CD4-positive, alpha-beta memory T cell (primary cell): ENCODE results near the gene NSMF. TPM values are rescaled to one million over a fixed set of nuclear protein-coding genes. Genes with fewer than 3 reads are reported as not detected.

ENCODE experiments used
- CTCF ChIA-PET: fragments of 350-600 bp; sonication (Branson Sonifier 250); formaldehyde crosslinking; loops from one replicate; lab custom pipeline; 2021; ENCODE audit warnings: inconsistent platforms; ENCODE audit not compliant: partially characterized antibody; lab: Charles Lee
- POLR2A ChIA-PET: fragments of 350-600 bp; sonication (Branson Sonifier 250); formaldehyde crosslinking; loops from one replicate; lab custom pipeline; 2021; ENCODE audit not compliant: partially characterized antibody; lab: Charles Lee
- DNase-seq, 5 donors: peaks; one replicate each; pipeline versions ENCODE4 v3.0.0 to v3.0.0-alpha.2; 2020 to 2022; ENCODE audit warnings: mixed read lengths in 1 of 5
- H3K27ac ChIP-seq: one replicate; pipeline ENCODE4 v1.7.0; 2013; ENCODE audit warnings: low read depth, low read length
- H3K27me3 ChIP-seq: 2 replicates; pipeline ENCODE4 v1.7.0; 2013; ENCODE audit warnings: mild to moderate bottlenecking, low read length, moderate library complexity; ENCODE audit not compliant: insufficient read depth
- H3K36me3 ChIP-seq: 2 replicates; pipeline ENCODE4 v1.7.0; 2013; ENCODE audit warnings: mild to moderate bottlenecking, low read length, moderate library complexity; ENCODE audit not compliant: insufficient read depth
- H3K4me1 ChIP-seq: 2 replicates; pipeline ENCODE4 v1.7.0; 2013; ENCODE audit warnings: mild to moderate bottlenecking, low read length, moderate library complexity; ENCODE audit not compliant: insufficient read depth
- H3K4me3 ChIP-seq, 2 donors: one replicate each; pipeline ENCODE4 v1.7.0; 2013; ENCODE audit warnings: low read length in 2 of 2, mild to moderate bottlenecking in 1 of 2
- H3K9me3 ChIP-seq, 2 donors: one replicate each; pipeline ENCODE4 v1.7.0; 2013; ENCODE audit warnings: low read length in 2 of 2, control low read depth in 1 of 2; ENCODE audit not compliant: control insufficient read depth in 1 of 2
- H3K27ac Mint-ChIP-seq, 7 donors: one replicate each; pipeline ENCODE4 v1.8.0; 2020 to 2021; ENCODE audit warnings: mixed read lengths in 7 of 7, mild to moderate bottlenecking in 6 of 7, inconsistent platforms in 3 of 7, moderate library complexity in 3 of 7
- H3K27me3 Mint-ChIP-seq, 2 donors: one replicate each; pipeline ENCODE4 v1.8.0; 2020 to 2021; ENCODE audit warnings: mixed read lengths in 2 of 2
- H3K36me3 Mint-ChIP-seq, 2 donors: one replicate each; pipeline ENCODE4 v1.8.0; 2020 to 2021; ENCODE audit warnings: mixed read lengths in 2 of 2, inconsistent platforms in 1 of 2, mild to moderate bottlenecking in 1 of 2
- H3K4me1 Mint-ChIP-seq, 4 donors: one replicate each; pipeline ENCODE4 v1.8.0; 2020 to 2021; ENCODE audit warnings: mixed read lengths in 4 of 4, mild to moderate bottlenecking in 1 of 4
- H3K4me3 Mint-ChIP-seq, 8 donors: one replicate each; pipeline ENCODE4 v1.8.0; 2020 to 2021; ENCODE audit warnings: mixed read lengths in 8 of 8, mild to moderate bottlenecking in 7 of 8, moderate library complexity in 6 of 8, inconsistent platforms in 3 of 8
- H3K9me3 Mint-ChIP-seq, 8 donors: one replicate each; pipeline ENCODE4 v1.8.0; 2020 to 2021; ENCODE audit warnings: mixed read lengths in 8 of 8, mild to moderate bottlenecking in 5 of 8, inconsistent platforms in 3 of 8, moderate library complexity in 1 of 8
- intact Hi-C: fragments of 100-400 bp; cut with micrococcal nuclease; formaldehyde crosslinking; loops from one replicate; pipeline ENCODE4 v1.15.1; 2023
- polyA plus RNA-seq, 2 donors: library from polyadenylated mRNA; unstranded; fragments of 300-500 nt; fragmentation: Illumina TruSeq; gene quantifications; one replicate each; pipeline ENCODE4 v1.2.3, GENCODE V29; 2021
- total RNA-seq, 2 experiments: library from RNA; stranded (reverse); gene quantifications; one replicate each; pipeline ENCODE4 v1.2.3, GENCODE V29; 2021

NSMF gene
- total and polyA plus RNA-seq, 4 experiments from 2014 or later, result 3.8 to 20.9 (median 14.4) TPM

DNA sequence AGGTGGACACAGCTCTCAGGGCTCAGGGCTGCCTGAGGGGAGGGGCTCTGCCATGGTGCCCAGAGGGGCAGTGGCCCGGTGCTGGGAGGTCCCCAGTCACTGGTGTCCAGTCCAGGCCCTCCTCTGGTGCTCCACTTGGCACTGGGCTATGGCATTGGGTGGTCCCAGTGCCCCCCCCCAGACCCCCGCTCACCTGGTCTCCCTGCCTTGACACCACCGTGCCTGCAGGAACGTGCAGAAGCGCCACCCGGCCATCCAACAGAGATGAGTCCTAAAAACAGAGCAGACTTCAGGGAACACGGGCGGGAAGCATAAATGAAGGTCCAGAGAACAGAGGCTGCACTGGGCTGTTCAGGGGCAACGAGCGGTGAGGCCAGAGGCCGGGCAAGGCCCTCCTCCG, 42.3 kb upstream of the NSMF start:
- H3K9me3 Mint-ChIP-seq, result peaks cover 0 to 10% (median 0%) of the 10 kb centered on the region in 8 donors
- intact Hi-C loops, result no loop called here

DNA sequence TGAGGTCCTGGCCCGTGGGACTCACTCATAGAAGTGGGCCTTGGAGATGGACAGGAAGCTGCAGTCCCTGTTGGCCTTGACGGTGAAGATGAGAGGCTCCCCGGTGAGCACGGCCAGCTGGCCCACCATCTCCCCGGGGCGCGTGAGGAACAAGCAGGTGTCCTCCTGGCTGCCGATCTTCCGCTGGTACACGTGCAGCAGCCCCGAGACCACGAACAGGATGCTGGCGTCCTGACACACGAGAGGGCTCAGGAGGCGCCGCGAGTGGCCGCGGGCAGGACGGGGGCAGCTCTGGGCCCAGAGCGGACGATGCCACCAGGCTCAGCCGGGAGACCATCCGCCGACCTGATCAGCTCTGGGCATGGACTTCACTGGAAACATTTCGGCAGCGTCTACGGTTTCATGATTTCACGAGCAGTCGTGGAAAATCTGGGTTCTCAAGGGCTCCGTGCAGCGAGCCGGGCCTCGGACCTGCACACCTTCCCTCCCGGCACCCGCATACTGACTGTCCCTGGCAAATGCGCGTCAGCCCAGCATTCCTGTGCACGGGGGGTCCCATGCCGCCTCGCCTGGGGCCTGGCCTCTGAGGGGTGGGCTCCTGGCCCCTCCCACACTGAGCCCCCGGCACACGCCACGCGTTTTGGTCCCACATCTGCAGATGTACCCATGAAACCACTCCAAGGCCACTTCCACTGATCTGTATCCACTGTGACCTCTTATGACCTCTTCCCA, 41.7 kb upstream of the NSMF start:
- H3K9me3 ChIP-seq, result no peaks in the 10 kb centered on the region
- ChIA-PET CTCF (no interaction called here), POLR2A (no interaction called here)
- DNase-seq, result no peak
- H3K27me3 ChIP-seq, result no peaks in the 10 kb centered on the region
- Mint-ChIP-seq H3K27me3 (no peaks in the 10 kb centered on the region), H3K9me3 (peaks cover 0 to 10% (median 0%) of the 10 kb centered on the region in 8 donors), H3K4me3 (no peak overlapping the region), H3K4me1 (peaks cover 0 to 11% (median 0%) of the 10 kb centered on the region in 4 donors), H3K36me3 (peaks cover 0 to 2% of the 10 kb centered on the region in 2 donors), H3K27ac (peak overlapping the region in 1 of 7 donors; percentile 89)
- H3K27ac ChIP-seq, result no peak overlapping the region
- H3K4me1 ChIP-seq, result no peaks in the 10 kb centered on the region
- H3K4me3 ChIP-seq, result no peak overlapping the region
- intact Hi-C loops, result no loop called here
- no peaks in the 10 kb centered on the region for H3K36me3 ChIP-seq

More for the DNA sequence above, 42.3 kb upstream of the NSMF start:
- POLR2A ChIA-PET, result no interaction called here
- H3K27me3 ChIP-seq, result no peaks in the 10 kb centered on the region
- Mint-ChIP-seq H3K27ac (peak overlapping the region in 3 of 7 donors; percentile 60 to 89 (median 81)), H3K4me1 (peaks cover 0 to 11% (median 0%) of the 10 kb centered on the region in 4 donors), H3K4me3 (no peak overlapping the region), H3K36me3 (peaks cover 0 to 2% of the 10 kb centered on the region in 2 donors), H3K27me3 (no peaks in the 10 kb centered on the region)
- no peaks in the 10 kb centered on the region for H3K36me3 ChIP-seq
- H3K4me3 ChIP-seq, result no peak overlapping the region
- H3K27ac ChIP-seq, result no peak overlapping the region
- H3K4me1 ChIP-seq, result no peaks in the 10 kb centered on the region
- H3K9me3 ChIP-seq, result no peaks in the 10 kb centered on the region
- CTCF ChIA-PET, result no interaction called here
- no peak for DNase-seq

DNA sequence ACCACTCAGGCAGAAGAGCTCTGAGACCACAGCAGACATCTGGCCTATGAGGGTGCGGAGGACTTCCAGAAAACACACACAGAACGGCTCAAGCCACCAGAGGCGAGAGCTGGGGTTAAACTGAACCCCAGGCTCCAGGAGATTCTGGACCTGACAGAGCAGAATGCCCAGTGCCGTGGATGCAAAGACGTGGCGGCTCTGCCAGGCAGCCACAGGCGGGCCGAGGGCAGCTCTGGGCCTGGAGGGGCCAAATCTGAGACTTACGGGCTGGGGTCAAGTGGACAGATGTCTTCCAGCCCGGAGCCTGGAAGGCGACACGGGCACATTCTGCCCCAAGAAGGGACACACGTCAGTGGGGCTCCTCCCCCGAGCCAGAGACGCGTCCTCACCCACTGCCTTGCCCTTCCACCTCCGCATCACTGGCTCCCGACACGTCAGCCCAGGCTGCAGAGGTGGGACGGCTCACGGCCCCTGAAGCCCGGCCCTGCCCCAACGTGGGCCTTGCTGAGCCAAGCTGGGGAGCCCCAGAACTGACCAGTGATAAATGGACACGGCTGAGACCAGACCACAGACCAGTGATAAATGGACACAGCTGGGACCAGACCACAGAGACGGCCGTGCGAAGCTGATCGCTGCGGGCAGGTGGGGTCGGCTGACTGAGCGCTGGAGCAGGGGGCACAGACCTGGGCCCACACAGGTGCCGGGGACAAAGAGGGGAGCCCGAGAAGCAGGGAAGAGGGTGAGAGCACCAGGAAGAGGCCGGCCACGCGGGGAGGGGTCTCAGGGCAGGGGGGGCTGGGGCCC, 40.9 kb upstream of the NSMF start:
- peaks cover 0 to 10% (median 0%) of the 10 kb centered on the region in 8 donors for H3K9me3 Mint-ChIP-seq
- peaks cover 0 to 2% of the 10 kb centered on the region in 2 donors for H3K36me3 Mint-ChIP-seq
- POLR2A ChIA-PET, result no interaction called here
- Histone ChIP-seq H3K9me3 (no peaks in the 10 kb centered on the region), H3K27me3 (no peaks in the 10 kb centered on the region), H3K4me1 (no peaks in the 10 kb centered on the region), H3K4me3 (no peak overlapping the region), H3K36me3 (no peaks in the 10 kb centered on the region), H3K27ac (no peak overlapping the region)
- no peaks in the 10 kb centered on the region for H3K27me3 Mint-ChIP-seq
- H3K27ac Mint-ChIP-seq, result peak overlapping the region in 2 of 7 donors; percentile 6 to 59
- no peak for DNase-seq
- H3K4me3 Mint-ChIP-seq, result no peak overlapping the region
- CTCF ChIA-PET, result no interaction called here
- intact Hi-C loops, result no loop called here
- peaks cover 0 to 11% (median 0%) of the 10 kb centered on the region in 4 donors for H3K4me1 Mint-ChIP-seq

DNA sequence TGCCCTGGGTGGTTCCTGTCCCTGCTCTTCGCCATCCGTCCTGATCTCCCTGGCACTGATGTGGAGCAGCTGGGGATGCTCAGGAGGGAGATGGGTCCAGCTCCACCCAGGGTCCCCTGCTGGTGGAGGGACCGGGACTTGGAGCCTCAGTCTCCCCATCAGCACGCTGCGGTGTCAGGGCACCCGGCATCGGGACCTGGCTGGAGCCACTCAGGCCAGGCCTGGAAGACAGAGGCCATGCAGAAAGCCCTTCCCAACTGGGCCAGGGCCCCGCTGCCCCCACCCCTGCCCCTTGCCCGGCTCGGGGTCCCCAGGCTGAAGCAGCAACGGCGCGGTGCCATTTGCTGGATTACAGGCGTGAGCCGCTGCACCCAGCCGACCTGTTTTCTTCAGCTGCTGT, 40.3 kb upstream of the NSMF start:
- Histone ChIP-seq H3K36me3 (no peaks in the 10 kb centered on the region), H3K27ac (no peak overlapping the region), H3K4me1 (no peaks in the 10 kb centered on the region), H3K4me3 (no peak overlapping the region), H3K9me3 (no peaks in the 10 kb centered on the region), H3K27me3 (no peaks in the 10 kb centered on the region)
- Mint-ChIP-seq H3K36me3 (peaks cover 0 to 2% of the 10 kb centered on the region in 2 donors), H3K27ac (no peak overlapping the region), H3K9me3 (peaks cover 0 to 10% (median 0%) of the 10 kb centered on the region in 8 donors), H3K4me1 (peaks cover 0 to 11% (median under 1%) of the 10 kb centered on the region in 4 donors), H3K27me3 (no peaks in the 10 kb centered on the region), H3K4me3 (no peak overlapping the region)
- no peak for DNase-seq
- ChIA-PET CTCF (no interaction called here), POLR2A (no interaction called here)
- intact Hi-C loops, result no loop called here

DNA sequence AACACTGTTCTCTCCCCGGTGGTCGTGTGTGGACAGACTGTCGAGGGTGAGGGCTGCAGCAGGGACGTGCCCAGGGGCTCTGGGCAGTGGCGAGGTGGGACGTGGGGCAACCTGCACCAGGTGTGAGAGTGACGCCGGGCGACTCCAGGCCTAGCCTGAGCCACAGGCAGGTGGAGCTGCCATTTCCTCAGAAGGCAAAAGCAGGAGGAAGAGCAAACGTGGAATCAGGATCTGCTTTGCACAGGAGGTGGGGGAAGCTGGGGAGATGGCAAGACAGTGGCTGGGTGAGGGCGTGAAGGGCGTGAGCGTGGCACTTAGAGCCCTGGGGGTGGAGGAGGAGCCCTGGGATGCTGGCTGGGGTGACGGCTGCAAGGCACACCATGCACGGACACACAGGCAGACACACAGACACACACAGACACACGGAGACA, 39.6 kb upstream of the NSMF start:
- Mint-ChIP-seq H3K4me1 (peaks cover 3 to 11% (median 5%) of the 10 kb centered on the region in 4 donors), H3K36me3 (peaks cover 0 to 2% of the 10 kb centered on the region in 2 donors), H3K27ac (no peak overlapping the region), H3K27me3 (no peaks in the 10 kb centered on the region), H3K9me3 (peaks cover 0 to 10% (median 0%) of the 10 kb centered on the region in 8 donors), H3K4me3 (no peak overlapping the region)
- Histone ChIP-seq H3K4me3 (no peak overlapping the region), H3K27ac (no peak overlapping the region), H3K9me3 (no peaks in the 10 kb centered on the region), H3K36me3 (no peaks in the 10 kb centered on the region), H3K4me1 (no peaks in the 10 kb centered on the region), H3K27me3 (no peaks in the 10 kb centered on the region)
- no peak for DNase-seq
- intact Hi-C loops, result no loop called here
- ChIA-PET POLR2A (no interaction called here), CTCF (no interaction called here)

DNA sequence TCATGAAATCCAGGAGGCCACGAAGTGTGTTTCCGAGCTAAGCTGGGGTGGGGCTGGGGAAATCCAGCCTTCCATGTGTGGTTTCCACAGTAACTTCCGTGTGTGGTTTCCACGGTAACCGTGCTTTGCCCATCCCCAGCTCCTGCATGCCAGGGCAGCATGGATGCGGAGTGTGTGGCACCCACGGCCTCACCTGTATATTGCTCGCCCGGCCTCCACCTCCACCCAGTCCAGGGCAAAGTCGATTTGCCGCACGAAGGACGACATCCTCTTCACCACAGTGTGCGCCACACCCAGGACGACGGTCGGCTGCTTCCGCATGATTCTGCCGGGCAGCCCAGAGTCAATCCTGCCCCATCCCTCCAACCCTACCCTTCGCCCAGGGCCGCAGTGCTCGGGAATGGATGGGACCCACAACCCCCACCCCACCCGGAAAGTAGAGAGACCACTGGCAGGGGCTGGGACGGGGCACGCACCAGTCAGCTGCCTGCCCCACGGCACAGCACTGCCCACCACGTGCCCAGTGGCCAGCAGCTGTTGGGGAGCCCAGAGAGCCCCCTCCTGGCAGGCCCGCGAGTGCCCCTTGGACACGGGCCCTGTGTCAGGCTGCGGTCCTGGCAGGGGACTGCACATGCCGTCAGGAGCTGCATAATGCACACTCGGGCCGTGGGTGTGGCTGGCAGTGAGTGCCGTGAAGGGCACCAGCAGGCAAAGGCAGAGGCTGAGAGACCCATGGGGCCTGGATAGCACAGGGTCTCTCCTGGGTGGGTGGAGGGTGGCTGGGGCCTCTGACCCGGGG, 39.0 kb upstream of the NSMF start:
- CTCF ChIA-PET, result no interaction called here
- Histone ChIP-seq H3K9me3 (no peaks in the 10 kb centered on the region), H3K27ac (no peak overlapping the region), H3K4me1 (no peaks in the 10 kb centered on the region), H3K36me3 (no peaks in the 10 kb centered on the region), H3K4me3 (no peak overlapping the region), H3K27me3 (no peaks in the 10 kb centered on the region)
- intact Hi-C loops, result no loop called here
- H3K4me3 Mint-ChIP-seq, result no peak overlapping the region
- H3K27ac Mint-ChIP-seq, result no peak overlapping the region
- H3K9me3 Mint-ChIP-seq, result peaks cover 0 to 10% (median 0%) of the 10 kb centered on the region in 8 donors
- POLR2A ChIA-PET, result no interaction called here
- H3K4me1 Mint-ChIP-seq, result peaks cover 3 to 11% (median 5%) of the 10 kb centered on the region in 4 donors
- no peaks in the 10 kb centered on the region for H3K27me3 Mint-ChIP-seq
- no peak for DNase-seq
- H3K36me3 Mint-ChIP-seq, result peaks cover 0 to 2% of the 10 kb centered on the region in 2 donors
